ENCODE data around the gene EVI5L. TPM values are rescaled to one million over a fixed set of nuclear protein-coding genes. Genes with fewer than 3 reads are reported as not detected.

EVI5L gene
- total and polyA plus RNA-seq, 2 donors: 7.8 to 21.1 TPM

DNA sequence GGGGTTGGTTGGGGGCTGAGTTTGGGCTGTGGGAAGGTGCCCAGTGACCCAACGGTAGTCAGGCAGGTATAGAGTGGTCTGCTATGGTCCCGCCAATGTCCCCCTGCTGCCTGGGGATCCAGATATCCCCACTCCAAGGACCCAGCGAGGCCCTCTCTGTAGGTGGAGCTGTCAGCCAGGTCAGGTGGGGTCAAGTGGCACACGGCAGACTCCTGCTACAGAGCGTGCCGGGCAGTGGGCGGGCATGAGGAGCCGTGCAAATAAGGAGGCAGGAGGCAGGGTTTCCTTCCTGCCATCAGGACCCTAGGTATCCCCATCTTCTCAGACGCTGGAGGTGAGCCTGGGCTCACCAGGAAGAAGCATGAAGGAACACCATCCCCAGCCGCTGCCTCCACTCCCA is 14.9 kb downstream of the EVI5L start:
- no peak for DNase-seq (ENCODE audit: extremely low spot score)
- H3K4me3 ChIP-seq (ENCODE audit: low read depth, low read length): no peak overlapping the region
- WGBS: 84% methylated on average over 10 of the region's 10 CpGs

DNA sequence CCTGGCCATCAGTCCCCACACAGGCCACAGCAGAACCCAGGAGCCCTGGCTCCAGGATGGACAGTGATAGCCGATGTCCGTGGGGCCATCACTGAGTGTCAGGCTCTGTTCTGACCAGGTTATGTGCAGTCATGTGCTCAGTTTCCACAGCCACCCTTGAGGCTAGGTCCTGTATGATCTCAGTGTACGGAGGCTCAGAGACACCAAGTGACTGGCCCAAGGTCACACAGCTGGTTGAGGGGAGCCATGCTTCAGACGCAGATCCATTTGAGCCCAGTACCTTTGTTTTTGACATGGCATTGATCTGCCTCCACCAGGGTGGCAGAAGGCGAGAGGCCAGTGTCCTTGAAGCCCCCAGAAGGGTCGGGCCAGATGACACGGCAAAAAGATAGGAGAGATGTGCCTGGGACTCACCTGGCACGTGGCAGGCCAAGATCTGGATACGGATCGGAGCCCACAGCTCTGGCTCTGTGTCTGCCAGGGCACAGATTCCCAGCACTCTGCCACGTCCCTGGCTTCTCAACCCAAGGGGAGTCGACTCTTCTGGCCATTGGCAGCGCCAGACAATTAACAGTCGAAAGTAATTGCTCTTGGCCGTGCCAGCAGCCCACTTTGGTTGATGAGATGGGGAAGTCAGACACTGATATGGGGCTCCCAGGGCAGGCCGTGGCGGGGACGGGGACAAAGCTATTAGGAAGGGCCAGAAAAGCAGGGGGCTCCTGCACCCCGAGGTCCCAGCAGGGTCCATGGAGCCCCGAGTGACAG is 15.6 kb downstream of the EVI5L start:
- no peaks in the 10 kb centered on the region for H3K4me1 ChIP-seq (ENCODE audit: insufficient read depth)
- no peak overlapping the region for H3K4me3 ChIP-seq (ENCODE audit: low read depth, low read length)
- 90% methylated on average over 20 of the region's 20 CpGs for WGBS
- no peak overlapping the region for H3K27ac ChIP-seq (ENCODE audit: low read depth)
- H3K36me3 ChIP-seq (ENCODE audit: insufficient read depth): no peaks in the 10 kb centered on the region
- no peak for DNase-seq (ENCODE audit: extremely low spot score)

More for the DNA sequence above, 14.9 kb downstream of the EVI5L start:
- no peak overlapping the region for H3K27ac ChIP-seq (ENCODE audit: low read depth)
- H3K36me3 ChIP-seq (ENCODE audit: insufficient read depth): no peaks in the 10 kb centered on the region
- no peaks in the 10 kb centered on the region for H3K4me1 ChIP-seq (ENCODE audit: insufficient read depth)

DNA sequence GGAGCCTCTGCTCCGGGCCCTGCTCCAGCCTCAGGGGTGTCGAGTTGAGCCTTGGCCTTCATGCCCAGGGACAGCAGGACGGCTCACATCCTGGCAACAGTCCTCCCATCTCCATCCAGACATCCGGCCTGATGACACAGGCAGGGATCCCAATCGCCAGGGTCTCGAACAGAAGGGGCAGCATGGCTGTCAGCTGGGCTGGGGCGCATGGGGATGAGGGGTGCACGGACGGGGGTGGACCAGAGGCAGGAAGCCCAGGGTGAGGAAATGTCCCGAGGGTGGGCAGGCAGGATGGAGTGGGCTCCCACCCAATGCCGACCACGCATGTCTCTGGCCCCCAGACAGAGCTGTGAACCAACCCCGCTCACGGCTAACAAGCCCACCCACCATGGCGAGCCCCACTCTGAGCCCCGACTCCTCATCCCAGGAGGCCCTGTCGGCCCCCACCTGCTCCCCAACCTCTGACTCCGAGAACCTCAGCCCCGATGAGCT is 16.2 kb downstream of the EVI5L start:
- no peak overlapping the region for H3K27ac ChIP-seq (ENCODE audit: low read depth)
- H3K36me3 ChIP-seq (ENCODE audit: insufficient read depth): no peaks in the 10 kb centered on the region
- DNase-seq (ENCODE audit: extremely low spot score): no peak
- no peak overlapping the region for H3K4me3 ChIP-seq (ENCODE audit: low read depth, low read length)
- no peaks in the 10 kb centered on the region for H3K4me1 ChIP-seq (ENCODE audit: insufficient read depth)
- 86% methylated on average over 19 of the region's 19 CpGs for WGBS

DNA sequence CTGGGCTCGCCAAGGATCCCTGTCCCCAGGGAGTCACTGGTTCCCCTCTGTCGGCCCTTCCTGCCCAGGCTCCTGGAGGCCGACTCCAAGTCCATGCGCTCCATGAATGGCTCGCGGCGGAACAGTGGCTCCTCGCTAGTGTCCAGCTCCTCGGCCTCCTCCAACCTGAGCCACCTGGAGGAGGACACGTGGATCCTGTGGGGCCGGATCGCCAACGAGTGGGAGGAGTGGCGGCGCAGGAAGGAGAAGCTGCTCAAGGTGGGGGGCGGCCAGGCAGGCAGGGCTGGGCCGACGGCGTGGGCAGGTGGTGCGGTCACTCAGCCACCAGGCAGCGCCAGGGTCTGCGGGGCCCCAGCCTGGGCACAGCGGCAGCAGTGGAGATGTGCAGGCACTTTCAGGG is 17.6 kb downstream of the EVI5L start:
- 93% methylated on average over 23 of the region's 23 CpGs for WGBS
- Histone ChIP-seq H3K36me3 (ENCODE audit: insufficient read depth) (no peaks in the 10 kb centered on the region), H3K27ac (ENCODE audit: low read depth) (no peak overlapping the region), H3K4me1 (ENCODE audit: insufficient read depth) (no peaks in the 10 kb centered on the region), H3K4me3 (ENCODE audit: low read depth, low read length) (no peak overlapping the region)
- no peak for DNase-seq (ENCODE audit: extremely low spot score)

DNA sequence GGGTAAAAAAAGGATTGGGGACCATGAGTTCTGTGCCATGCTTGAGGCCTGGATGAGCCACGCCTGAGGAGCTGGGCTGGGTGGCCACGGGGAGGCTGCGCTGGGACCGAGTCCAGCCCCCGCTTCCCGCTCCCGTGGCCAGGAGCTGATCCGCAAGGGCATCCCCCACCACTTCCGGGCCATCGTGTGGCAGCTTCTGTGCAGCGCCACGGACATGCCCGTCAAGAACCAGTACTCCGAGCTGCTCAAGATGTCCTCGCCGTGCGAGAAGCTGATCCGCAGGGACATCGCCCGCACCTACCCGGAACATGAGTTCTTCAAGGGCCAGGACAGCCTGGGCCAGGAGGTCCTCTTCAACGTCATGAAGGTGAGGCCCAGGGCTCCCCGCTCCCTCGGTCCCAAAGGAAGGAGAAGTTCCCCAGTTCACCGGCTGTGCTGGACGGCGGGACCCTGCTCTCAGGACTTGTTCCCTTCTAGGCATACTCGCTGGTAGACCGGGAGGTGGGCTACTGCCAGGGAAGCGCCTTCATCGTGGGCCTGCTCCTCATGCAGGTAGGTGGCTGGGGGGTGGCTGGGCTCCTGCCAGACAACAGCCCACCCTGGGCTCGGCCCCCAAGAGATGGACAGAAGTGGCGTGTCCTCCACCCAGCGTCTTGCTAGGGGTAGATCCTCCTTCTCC is 18.9 kb downstream of the EVI5L start:
- DNase-seq (ENCODE audit: extremely low spot score): no peak

DNA sequence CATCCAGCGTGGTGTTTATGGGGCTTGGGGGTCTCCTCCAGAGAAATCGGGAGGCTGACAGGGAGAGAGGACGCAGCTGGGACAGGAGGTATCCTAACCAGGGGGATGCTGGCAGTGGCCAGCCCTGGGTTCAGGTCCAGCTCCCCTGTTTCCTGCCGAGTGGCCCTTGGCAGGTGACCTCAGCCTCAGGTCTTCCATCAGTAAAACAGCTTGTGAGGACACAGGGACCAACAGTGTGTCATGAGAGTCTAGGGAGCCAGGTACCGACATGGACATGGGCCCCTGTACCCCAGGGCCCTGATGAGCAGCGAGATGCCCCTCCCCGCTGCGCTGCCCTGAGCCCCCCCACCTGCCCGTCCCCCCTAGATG is 19.6 kb downstream of the EVI5L start:
- no peak for DNase-seq (ENCODE audit: extremely low spot score)
- no peaks in the 10 kb centered on the region for H3K4me1 ChIP-seq (ENCODE audit: insufficient read depth)
- H3K4me3 ChIP-seq (ENCODE audit: low read depth, low read length): no peak overlapping the region
- H3K36me3 ChIP-seq (ENCODE audit: insufficient read depth): no peaks in the 10 kb centered on the region
- H3K27ac ChIP-seq (ENCODE audit: low read depth): no peak overlapping the region
- 92% methylated on average over 9 of the region's 9 CpGs for WGBS

More for the DNA sequence above, 18.9 kb downstream of the EVI5L start:
- Histone ChIP-seq H3K4me1 (ENCODE audit: insufficient read depth) (no peaks in the 10 kb centered on the region), H3K27ac (ENCODE audit: low read depth) (no peak overlapping the region), H3K36me3 (ENCODE audit: insufficient read depth) (no peaks in the 10 kb centered on the region), H3K4me3 (ENCODE audit: low read depth, low read length) (no peak overlapping the region)
- WGBS: 93% methylated on average over 34 of the region's 34 CpGs

DNA sequence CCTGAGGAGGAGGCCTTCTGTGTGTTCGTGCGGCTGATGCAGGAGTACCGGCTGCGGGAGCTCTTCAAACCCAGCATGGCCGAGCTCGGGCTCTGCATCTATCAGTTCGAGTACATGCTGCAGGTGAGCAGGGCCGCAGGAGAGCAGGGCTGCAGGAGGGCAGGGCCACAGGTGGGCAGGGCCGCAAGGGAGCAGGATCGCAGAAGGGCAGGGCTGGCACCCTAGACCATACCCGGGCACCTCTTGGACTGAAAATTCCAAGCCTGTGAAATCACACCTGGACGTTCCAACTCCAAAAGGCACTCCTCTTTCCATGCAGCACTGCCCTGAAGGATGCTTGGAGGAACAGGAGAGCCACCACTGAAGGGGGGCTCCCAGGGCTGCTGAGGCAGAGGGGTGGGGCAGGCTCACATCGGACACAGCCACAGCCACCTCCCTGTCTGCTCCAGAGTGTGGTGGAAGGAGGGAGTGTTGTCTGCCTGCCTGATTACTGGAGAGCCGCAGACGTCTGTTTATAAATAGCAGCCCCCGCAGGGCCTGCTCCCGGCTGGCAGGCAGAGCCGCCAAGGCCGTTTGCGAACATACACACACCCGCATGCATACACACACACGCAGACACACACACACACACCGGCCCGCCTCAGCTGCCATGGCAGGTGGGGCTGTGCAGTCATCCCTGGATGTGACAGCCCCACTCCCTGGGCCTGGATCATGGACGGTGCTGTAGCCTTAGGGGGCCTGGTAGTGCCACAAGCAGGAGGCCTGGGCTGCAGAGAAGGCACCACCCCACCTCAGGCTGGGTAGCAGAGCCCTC is 20.2 kb downstream of the EVI5L start:
- H3K27ac ChIP-seq (ENCODE audit: low read depth): no peak overlapping the region
- H3K4me1 ChIP-seq (ENCODE audit: insufficient read depth): no peaks in the 10 kb centered on the region
- H3K4me3 ChIP-seq (ENCODE audit: low read depth, low read length): no peak overlapping the region
- no peak for DNase-seq (ENCODE audit: extremely low spot score)
- 63% methylated on average over 25 of the region's 25 CpGs for WGBS
- H3K36me3 ChIP-seq (ENCODE audit: insufficient read depth): no peaks in the 10 kb centered on the region

DNA sequence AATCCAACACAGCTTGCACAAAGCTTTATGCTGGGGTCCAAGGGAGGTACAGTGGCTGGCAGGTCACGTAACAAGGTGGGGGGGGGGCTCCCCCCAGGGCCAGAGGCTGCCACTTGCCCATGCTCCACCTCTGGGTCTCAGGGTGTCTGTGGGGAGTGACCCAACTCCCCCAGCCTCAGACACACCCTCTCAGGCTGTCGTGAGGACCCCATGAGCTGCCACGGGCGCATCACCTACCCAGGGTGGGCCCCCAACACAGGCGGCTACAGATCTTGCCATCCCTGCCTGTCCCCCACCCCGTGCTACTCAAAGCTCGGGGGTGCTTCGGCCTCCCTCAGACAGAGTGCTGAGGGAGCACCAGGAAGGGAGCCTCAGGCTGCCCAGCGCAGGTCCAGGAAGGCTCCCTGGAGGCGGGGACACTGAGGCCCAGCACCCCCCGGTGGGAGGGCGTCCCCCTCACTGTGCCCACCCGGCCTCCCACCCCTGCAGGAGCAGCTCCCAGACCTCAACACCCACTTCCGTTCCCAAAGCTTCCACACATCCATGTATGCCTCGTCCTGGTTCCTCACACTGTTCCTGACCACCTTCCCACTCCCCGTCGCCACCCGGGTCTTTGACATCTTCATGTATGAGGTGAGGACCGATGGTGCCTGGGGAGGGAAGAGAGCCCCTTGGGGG is 21.1 kb downstream of the EVI5L start:
- no peak for DNase-seq (ENCODE audit: extremely low spot score)
- H3K4me3 ChIP-seq (ENCODE audit: low read depth, low read length): no peak overlapping the region
- no peak overlapping the region for H3K27ac ChIP-seq (ENCODE audit: low read depth)
- no peaks in the 10 kb centered on the region for H3K36me3 ChIP-seq (ENCODE audit: insufficient read depth)
- H3K4me1 ChIP-seq (ENCODE audit: insufficient read depth): no peaks in the 10 kb centered on the region
- 92% methylated on average over 19 of the region's 19 CpGs for WGBS

DNA sequence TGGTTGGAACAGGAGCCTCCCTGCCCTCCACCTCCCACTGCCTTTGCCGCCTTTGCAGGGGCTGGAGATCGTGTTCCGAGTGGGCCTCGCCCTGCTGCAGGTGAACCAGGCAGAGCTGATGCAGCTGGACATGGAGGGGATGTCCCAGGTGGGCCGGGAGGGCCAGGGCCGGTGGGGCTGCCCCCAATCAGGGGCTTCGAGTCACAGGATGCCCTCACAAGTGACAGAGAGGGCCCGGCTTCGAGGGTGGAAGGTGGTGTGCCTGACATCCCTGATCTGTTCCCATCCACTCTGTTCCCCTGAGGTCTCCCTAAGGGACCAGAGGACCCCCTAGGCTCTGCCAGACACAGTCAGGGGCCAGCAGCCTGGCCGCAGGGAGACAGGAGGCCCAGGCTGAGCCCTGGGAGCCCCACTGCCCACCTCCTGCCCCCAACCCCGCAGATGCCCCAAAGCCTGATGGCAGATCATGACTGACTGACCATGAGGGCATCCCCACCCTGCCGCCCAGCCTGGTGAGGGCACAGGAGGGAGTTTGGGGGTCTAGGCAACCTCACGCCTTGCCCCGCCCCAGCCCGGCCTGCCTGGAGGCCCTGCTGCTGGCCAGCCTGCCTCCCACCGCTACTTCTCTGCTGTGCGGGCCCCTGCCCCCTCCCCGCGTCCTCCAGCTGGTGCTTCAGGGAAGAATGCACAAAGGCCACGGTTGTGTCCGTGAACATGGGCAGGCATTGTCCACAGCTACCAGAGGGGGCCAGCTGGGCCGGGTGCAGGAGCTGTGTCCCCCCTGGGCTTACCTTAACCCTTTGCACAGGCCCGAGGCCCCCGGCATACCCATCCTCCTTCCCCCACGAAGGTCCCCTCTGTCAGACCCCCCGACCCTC is 21.8 kb downstream of the EVI5L start:
- Histone ChIP-seq H3K27ac (ENCODE audit: low read depth) (no peak overlapping the region), H3K36me3 (ENCODE audit: insufficient read depth) (no peaks in the 10 kb centered on the region), H3K4me1 (ENCODE audit: insufficient read depth) (no peaks in the 10 kb centered on the region), H3K4me3 (ENCODE audit: low read depth, low read length) (no peak overlapping the region)
- DNase-seq (ENCODE audit: extremely low spot score): no peak
- WGBS: 88% methylated on average over 26 of the region's 26 CpGs

DNA sequence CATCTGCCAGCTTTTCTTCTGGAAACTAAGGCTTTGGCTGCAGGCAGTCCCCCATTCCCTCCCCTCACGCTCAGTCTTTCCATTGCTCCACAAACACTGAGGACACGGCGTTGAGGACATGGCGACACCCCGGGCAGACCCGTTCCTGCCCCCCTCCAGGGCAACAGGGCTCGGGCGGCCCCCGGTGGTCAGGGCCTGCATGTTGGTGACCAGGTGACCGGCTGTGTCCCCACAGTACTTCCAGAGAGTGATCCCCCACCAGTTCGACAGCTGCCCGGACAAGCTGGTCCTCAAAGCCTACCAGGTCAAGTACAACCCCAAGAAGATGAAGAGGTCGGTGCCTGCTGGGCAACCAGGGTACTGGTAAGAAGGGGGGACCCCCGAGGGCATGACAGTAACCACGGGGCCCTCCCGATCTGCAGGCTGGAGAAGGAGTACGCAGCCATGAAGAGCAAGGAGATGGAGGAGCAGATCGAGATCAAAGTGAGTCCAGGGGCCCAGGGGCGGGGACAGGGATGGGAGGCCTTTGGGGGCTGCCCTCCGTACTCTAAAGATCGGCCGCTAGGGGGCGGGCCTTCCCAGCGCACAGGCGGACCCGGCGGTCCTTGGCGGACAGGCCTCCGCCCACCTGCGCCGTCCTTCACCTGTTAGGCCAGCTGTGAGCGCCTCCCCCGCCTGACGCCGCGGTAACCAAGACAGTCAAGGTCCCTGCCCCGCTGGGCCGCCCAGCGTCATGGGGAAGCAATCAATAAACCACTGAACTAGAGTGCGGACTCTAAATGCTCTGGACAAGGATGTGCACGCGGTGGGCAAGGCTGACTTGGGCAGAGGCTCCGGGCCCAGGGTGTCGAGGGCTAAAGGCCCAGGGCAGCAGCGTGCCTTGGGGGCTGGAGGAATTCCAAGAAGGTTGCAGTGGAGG is 23.1 kb downstream of the EVI5L start:
- Histone ChIP-seq H3K27ac (ENCODE audit: low read depth) (no peak overlapping the region), H3K4me3 (ENCODE audit: low read depth, low read length) (no peak overlapping the region), H3K36me3 (ENCODE audit: insufficient read depth) (no peaks in the 10 kb centered on the region), H3K4me1 (ENCODE audit: insufficient read depth) (no peaks in the 10 kb centered on the region)
- no peak for DNase-seq (ENCODE audit: extremely low spot score)
- WGBS: 31% methylated on average over 45 of the region's 45 CpGs

DNA sequence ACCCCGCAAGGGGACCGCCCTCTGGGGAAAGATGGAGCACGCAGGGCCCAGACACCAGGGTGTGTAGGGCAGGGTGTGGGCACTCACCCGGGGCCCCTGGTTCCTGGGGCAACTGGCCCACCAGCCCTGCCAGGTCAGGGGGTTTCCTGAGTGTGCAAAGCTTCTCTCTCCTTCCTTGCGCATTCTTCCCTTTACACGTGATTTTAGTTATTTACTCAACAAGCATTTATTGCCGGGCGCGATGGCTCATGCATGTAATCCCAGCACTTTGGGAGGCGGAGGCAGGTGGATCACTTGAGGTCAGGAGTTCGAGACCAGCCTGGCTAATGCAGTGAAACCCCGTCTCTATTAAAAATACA is 23.7 kb downstream of the EVI5L start:
- no peak for DNase-seq (ENCODE audit: extremely low spot score)
- no peaks in the 10 kb centered on the region for H3K4me1 ChIP-seq (ENCODE audit: insufficient read depth)
- no peak overlapping the region for H3K4me3 ChIP-seq (ENCODE audit: low read depth, low read length)
- H3K36me3 ChIP-seq (ENCODE audit: insufficient read depth): no peaks in the 10 kb centered on the region
- no peak overlapping the region for H3K27ac ChIP-seq (ENCODE audit: low read depth)
- 78% methylated on average over 12 of the region's 12 CpGs for WGBS
